Putamen (tissue), 1 donor: ENCODE results near the gene PLCXD1.
"Not testable (repeated sequence)": the region's sequence is repeated elsewhere in the genome, so short reads cannot be mapped to it uniquely, and the experiment has no call there.

Experiments used
- DNase-seq: peaks from one replicate; pipeline ENCODE4 v3.0.0-alpha.2; 2016; ENCODE audit warnings: low spot score

The PLCXD1 gene

DNA sequence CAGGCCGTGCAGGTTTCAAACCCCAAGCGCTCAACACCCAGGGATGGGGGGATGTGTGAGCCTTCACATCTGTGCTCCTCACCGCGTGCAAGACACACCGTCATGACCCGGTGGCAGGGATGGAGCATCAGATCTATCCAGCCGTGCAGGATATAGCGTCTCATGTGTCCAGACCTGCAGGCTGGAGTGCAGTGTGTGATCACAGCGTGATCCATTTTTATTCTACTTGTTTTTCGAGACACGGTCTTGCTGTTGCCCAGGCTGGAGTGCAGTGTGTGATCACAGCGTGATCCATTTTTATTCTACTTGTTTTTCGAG lies 70.1 kb downstream of the PLCXD1 start:
- not testable (repeated sequence) for DNase-seq

DNA sequence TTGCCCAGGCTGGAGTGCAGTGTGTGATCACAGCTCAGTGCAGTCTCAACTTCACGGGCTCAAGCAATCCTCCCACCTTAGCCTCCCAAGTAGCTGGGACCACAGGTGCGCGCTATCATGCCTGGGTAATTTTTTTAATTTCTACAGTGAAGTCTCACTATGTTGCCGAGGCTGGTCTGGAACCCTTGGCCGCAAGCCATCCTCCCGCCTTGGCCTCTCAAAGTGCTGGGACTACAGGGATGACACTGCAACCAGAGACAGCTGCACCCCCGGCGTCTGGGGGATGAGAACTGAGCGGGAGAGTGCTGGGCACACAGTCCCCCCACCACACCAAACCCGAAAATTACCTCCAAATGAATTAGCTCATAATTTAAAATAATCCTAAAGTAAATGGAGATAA lies 70.6 kb downstream of the PLCXD1 start:
- no peak for DNase-seq

DNA sequence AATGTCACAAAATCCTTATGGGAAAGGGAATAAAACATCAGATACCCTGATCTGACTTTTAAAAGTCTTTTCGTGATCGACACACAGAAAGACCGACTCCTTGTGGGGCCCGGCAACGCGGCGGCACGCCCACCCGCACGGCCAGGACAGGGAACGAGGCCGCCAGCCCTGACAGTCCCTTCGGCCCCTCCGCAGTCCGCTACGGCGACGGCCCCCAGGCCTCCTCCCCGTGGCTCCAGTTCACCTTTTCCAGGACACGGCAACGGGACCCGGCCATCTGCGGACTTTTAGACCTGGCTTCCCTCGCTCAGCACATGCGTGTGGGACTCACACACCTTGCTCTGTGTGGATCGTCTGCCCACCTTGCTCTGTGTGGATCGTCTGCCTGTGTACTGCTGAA lies 71.0 kb downstream of the PLCXD1 start:
- DNase-seq, result no peak

DNA sequence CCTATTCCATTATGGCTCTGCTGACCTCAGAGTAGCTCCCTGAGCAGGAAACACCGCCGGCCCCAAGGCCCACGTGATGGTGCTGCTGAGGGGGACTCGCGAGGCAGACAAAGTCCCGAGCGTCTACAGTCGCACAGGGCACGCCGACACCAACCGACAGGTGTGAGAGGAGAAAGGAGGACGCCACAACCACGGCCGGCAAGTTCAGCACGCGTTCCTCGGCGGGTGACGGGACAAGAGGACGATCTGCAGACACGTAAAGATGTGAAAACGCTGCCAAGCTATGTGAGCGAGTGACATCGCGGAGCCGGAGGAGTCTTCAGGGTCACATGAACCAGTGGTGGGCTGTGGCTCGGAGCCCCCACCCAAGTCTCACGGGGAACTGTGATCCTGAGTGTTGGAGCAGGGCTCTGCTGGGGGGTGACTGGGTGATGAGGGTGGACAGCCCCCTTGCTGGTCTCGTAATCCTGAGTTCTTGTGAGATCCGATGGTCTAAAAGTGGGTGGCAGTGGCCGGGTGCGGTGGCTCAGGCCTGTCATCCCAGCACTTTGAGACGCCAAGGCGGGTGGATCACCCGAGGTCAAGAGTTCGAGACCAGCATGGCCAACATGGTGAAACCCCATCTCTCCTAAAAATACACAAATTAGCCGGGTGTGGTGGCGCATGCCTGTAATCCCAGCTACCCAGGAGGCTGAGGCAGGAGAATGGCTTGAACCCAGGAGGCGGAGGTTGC lies 71.6 kb downstream of the PLCXD1 start:
- DNase-seq, result no peak
